Measurements from ENCODE around the gene DLGAP4. TPM values are rescaled to one million over a fixed set of nuclear protein-coding genes. Genes with fewer than 3 reads are reported as not detected.

DLGAP4 gene
- total and polyA plus RNA-seq, 2 experiments from 2014 or later, result 14.3 to 68.1 TPM

GRCh38 chr20:36541227-36541767 is 235.2 kb downstream of the DLGAP4 start, which contains the start of gene MYL9:
TSS of gene MYL9 (plus strand) at chr20:36541519. CDS start at chr20:36544885, 3,366 bp downstream.
- Histone ChIP-seq H3F3A (ENCODE audit: insufficient read depth) (peaks cover 33% of the 10 kb centered on the region; the same call in 1 of the 2 replicates), H3K36me3 (ENCODE audit: low read depth) (peaks cover 12% of the 10 kb centered on the region; the same call in 1 of the 2 replicates), H3K79me2 (ENCODE audit: insufficient read depth) (peaks cover 49% of the 10 kb centered on the region), H3K4me3 (peak within 1 kb of the TSS; percentile 97), H3K4me1 (ENCODE audit: insufficient read depth) (peaks cover 22% of the 10 kb centered on the region), H3K27me3 (replicated peaks; ENCODE audit: insufficient read depth) (no peaks in the 10 kb centered on the region), H2AFZ (peak within 1 kb of the TSS; percentile 85), H3K27ac (peak within 1 kb of the TSS; percentile 88), H3K9ac (peak within 1 kb of the TSS; percentile 95), H3K9me3 (ENCODE audit: low read depth) (no peaks in the 10 kb centered on the region), H3K4me2 (ENCODE audit: unreplicated experiment) (peak within 1 kb of the TSS; percentile 91), H4K20me1 (ENCODE audit: insufficient read depth) (peaks cover 4% of the 10 kb centered on the region; the same call in 1 of the 2 replicates), H3K9me2 (ENCODE audit: insufficient read depth) (no peaks in the 10 kb centered on the region)
- in situ Hi-C loops (cut with MboI), result no loop called here
- DNase-seq, result peak; percentile 90
- WGBS, 2 experiments (ENCODE audit: low coverage in 1 of 2, low lambda C conversion rate in 2 of 2, missing lambda C conversion rate in 2 of 2), result 0 to 2% methylated on average over 20 to 37 of the region's 41 CpGs
- TF ChIP-seq EZH2 (IDR thresholded peaks at IDR 0.05; ENCODE audit: insufficient read depth, poor library complexity, severe bottlenecking) (no peak), EZH2phosphoT487 (IDR thresholded peaks at IDR 0.05; ENCODE audit: insufficient read depth, low read depth) (no peak)

GRCh38 chr20:36541768-36542488 is 235.8 kb downstream of the DLGAP4 start:
- Histone ChIP-seq H4K20me1 (ENCODE audit: insufficient read depth) (peaks cover 4% of the 10 kb centered on the region; the same call in 1 of the 2 replicates), H3K36me3 (ENCODE audit: low read depth) (peaks cover 19% of the 10 kb centered on the region; the same call in 1 of the 2 replicates)

GRCh38 chr20:36542516-36543183 is 236.5 kb downstream of the DLGAP4 start:
- Histone ChIP-seq H3K36me3 (ENCODE audit: low read depth) (peaks cover 26% of the 10 kb centered on the region), H3K9me2 (ENCODE audit: insufficient read depth) (no peaks in the 10 kb centered on the region), H4K20me1 (ENCODE audit: insufficient read depth) (peaks cover 4% of the 10 kb centered on the region; the same call in 1 of the 2 replicates), H3K27ac (peak overlapping the region; percentile 88), H3K4me2 (ENCODE audit: unreplicated experiment) (peak overlapping the region; percentile 91), H3K9me3 (ENCODE audit: low read depth) (no peaks in the 10 kb centered on the region), H3K27me3 (replicated peaks; ENCODE audit: insufficient read depth) (no peaks in the 10 kb centered on the region), H3K4me1 (ENCODE audit: insufficient read depth) (peaks cover 22% of the 10 kb centered on the region), H3K9ac (peak overlapping the region; percentile 95), H3K4me3 (peak overlapping the region; percentile 97), H2AFZ (no peak overlapping the region), H3K79me2 (ENCODE audit: insufficient read depth) (peaks cover 49% of the 10 kb centered on the region), H3F3A (ENCODE audit: insufficient read depth) (peaks cover 44% of the 10 kb centered on the region)
- 81 to 88% methylated on average over 9 to 10 of the region's 10 CpGs for WGBS, 2 experiments (ENCODE audit: low coverage in 1 of 2, low lambda C conversion rate in 2 of 2, missing lambda C conversion rate in 2 of 2)
- no peak for DNase-seq
- no peak for TF ChIP-seq EZH2phosphoT487 (IDR thresholded peaks at IDR 0.05; ENCODE audit: insufficient read depth, low read depth)
- in situ Hi-C loops (cut with MboI), result no loop called here

More at GRCh38 chr20:36541768-36542488, 235.8 kb downstream of the DLGAP4 start:
- 8 to 11% methylated on average over 10 to 13 of the region's 14 CpGs for WGBS, 2 experiments (ENCODE audit: low coverage in 1 of 2, low lambda C conversion rate in 2 of 2, missing lambda C conversion rate in 2 of 2)
- in situ Hi-C loops (cut with MboI), result no loop called here
- H3K4me2 ChIP-seq (ENCODE audit: unreplicated experiment), result peak overlapping the region; percentile 91
- no peaks in the 10 kb centered on the region for H3K9me2 ChIP-seq (ENCODE audit: insufficient read depth)
- H3K9me3 ChIP-seq (ENCODE audit: low read depth), result no peaks in the 10 kb centered on the region
- peak overlapping the region; percentile 95 for H3K9ac ChIP-seq
- peaks cover 22% of the 10 kb centered on the region for H3K4me1 ChIP-seq (ENCODE audit: insufficient read depth)
- peak overlapping the region; percentile 97 for H3K4me3 ChIP-seq
- H3K79me2 ChIP-seq (ENCODE audit: insufficient read depth), result peaks cover 49% of the 10 kb centered on the region
- TF ChIP-seq EZH2 (IDR thresholded peaks at IDR 0.05; ENCODE audit: insufficient read depth, poor library complexity, severe bottlenecking), result no peak
- H3F3A ChIP-seq (ENCODE audit: insufficient read depth), result peaks cover 39% of the 10 kb centered on the region
- no peaks in the 10 kb centered on the region for H3K27me3 ChIP-seq (replicated peaks; ENCODE audit: insufficient read depth)
- peak; percentile 80 for DNase-seq
- H3K27ac ChIP-seq, result peak overlapping the region; percentile 88
- H2AFZ ChIP-seq, result peak overlapping the region; percentile 85
